ENCODE data around the gene PMS1.

- TF ChIP-seq POLR2A (IDR thresholded peaks at IDR 0.05) (no peak), CTCF (IDR thresholded peaks at IDR 0.05) (no peak)
Observed at GRCh38 chr2:189826039-189826438, 41.8 kb downstream of the PMS1 start.
